Measurements from ENCODE around the gene PCDHB11. TPM values are rescaled to one million over a fixed set of nuclear protein-coding genes. Genes with fewer than 3 reads are reported as not detected.

The PCDHB11 gene
- total RNA-seq: 1 to 10 TPM; 1.4 to 3.5 (median 2.1) TPM

- no peak for TF ChIP-seq CTCF (IDR thresholded peaks at IDR 0.05; ENCODE audit: low read depth)
These were observed at the start of gene PCDHB11 for GRCh38 chr5:141199359-141200235. Gene PCDHB11, plus strand, starts transcription at chr5:141199627. Its CDS starts 148 bp downstream, at chr5:141199775.

GRCh38 chr5:141149812-141150211 is 49.6 kb upstream of the PCDHB11 start, which contains the start of gene PCDHB6:
Gene PCDHB6, plus strand, starts transcription at chr5:141150057. Its CDS starts 201 bp downstream, at chr5:141150258.
- TF ChIP-seq CTCF (IDR thresholded peaks at IDR 0.05; ENCODE audit: low read depth): no peak

GRCh38 chr5:141150224-141150992 is 49.0 kb upstream of the PCDHB11 start:
- no peak for TF ChIP-seq CTCF (IDR thresholded peaks at IDR 0.05; ENCODE audit: low read depth)

- no peak for TF ChIP-seq CTCF (IDR thresholded peaks at IDR 0.05; ENCODE audit: low read depth)
These were observed 48.5 kb upstream of the PCDHB11 start for GRCh38 chr5:141150993-141151325.

GRCh38 chr5:141155540-141156374 is 43.7 kb upstream of the PCDHB11 start:
- no peak for TF ChIP-seq CTCF (IDR thresholded peaks at IDR 0.05; ENCODE audit: low read depth)

- TF ChIP-seq CTCF (IDR thresholded peaks at IDR 0.05; ENCODE audit: low read depth): no peak
These were observed 26.8 kb upstream of the PCDHB11 start, which contains the start of gene PCDHB7 for GRCh38 chr5:141172381-141173204. Gene PCDHB7, plus strand, starts transcription at chr5:141172644. Its CDS starts 192 bp downstream, at chr5:141172836.

Data from subcutaneous adipose tissue (tissue), 4 donors.